Glomerular endothelial cell (primary cell): ENCODE data around the gene FCMR. TPM values are rescaled to one million over a fixed set of nuclear protein-coding genes. Genes with fewer than 3 reads are reported as not detected.

Experiments
- DNase-seq: peaks from one replicate; pipeline ENCODE4 v3.0.0-alpha.2; 2011; ENCODE audit warnings: low read depth, low spot score; ENCODE audit errors: extremely low read depth
- total RNA-seq: library from RNA; depleted of rRNA; stranded (reverse); fragments of >200 nt; gene quantifications from 2 replicates; pipeline ENCODE4 v1.2.3, GENCODE V29; 2015

Gene FCMR
- total RNA-seq, 1 donor from 2014 or later = 1.1 TPM

- DNase-seq = no peak
Measured at GRCh38 chr1:206903687-206904086, 18.1 kb downstream of the FCMR start.

DNA sequence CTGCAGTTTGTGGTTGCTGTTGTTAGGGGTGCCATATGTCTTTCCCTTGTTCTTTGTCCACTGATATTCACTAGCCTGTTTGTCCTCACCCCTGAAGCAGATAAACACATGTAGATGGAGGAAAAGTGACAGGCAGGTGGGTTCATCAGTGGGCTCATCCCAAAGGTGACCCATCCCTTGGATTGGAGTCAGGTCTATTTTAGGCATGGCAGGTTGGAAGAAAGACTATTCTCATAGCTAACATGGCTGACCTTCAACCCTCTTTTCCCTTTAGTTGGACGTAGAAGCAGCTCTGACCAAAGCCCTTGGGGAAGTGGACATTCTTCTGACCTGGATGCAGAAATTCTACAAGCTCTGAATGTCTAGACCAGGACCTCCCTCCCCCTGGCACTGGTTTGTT, 19.0 kb downstream of the FCMR start:
- no peak for DNase-seq

DNA sequence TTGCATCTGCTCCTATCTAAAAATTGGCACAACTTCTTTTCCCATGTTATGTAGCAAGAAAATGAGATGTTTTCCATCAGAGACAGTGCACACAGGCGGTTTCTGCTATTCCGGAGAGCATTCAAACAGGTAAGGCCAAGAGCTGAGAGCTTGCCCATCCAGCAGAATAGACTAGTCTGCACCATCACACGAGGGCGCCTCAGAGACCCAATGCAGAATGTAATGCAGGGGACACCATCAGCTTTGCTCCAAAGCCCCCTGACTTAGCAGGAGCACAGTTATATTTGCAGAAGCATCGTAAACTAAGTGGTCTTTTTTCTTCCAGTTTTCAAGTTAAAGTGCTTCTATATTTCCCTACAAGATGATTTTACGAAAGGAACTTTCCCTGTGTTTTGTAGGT, 19.8 kb downstream of the FCMR start:
- DNase-seq = no peak

- no peak for DNase-seq
Measured at GRCh38 chr1:206900149-206900548, 21.6 kb downstream of the FCMR start.

DNA sequence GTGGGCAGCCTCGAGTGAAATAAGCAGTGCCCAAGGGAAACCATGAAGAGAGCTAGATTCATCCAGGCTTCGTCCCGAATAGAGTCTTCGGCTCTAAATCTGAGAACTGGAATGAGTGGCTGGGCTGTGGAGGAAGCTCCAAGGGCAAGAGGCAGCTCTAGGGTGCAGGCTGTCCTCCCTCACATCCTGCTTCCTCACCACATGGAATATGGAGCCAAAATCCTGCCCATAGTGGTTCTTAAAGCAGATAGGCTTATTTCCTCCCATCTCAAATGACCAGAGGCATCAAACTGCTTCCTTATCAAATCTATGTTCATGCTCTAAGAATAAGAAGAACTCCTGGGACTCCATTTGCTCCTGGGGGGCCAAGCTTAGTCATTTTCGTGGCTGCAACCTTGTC, 22.0 kb downstream of the FCMR start:
- DNase-seq = no peak

- DNase-seq = no peak
Measured at GRCh38 chr1:206898915-206899431, 22.8 kb downstream of the FCMR start.

- DNase-seq = no peak
Measured at GRCh38 chr1:206898089-206898914, 23.4 kb downstream of the FCMR start.

- DNase-seq = no peak
Measured at GRCh38 chr1:206897175-206897574, 24.6 kb downstream of the FCMR start, which contains the start of gene IL24. Gene IL24, plus strand, starts transcription at chr1:206897443. Its CDS starts 390 bp downstream, at chr1:206897833.

GRCh38 chr1:206896261-206896660, 25.5 kb downstream of the FCMR start:
- no peak for DNase-seq

GRCh38 chr1:206895837-206896242, 25.9 kb downstream of the FCMR start:
- no peak for DNase-seq

DNA sequence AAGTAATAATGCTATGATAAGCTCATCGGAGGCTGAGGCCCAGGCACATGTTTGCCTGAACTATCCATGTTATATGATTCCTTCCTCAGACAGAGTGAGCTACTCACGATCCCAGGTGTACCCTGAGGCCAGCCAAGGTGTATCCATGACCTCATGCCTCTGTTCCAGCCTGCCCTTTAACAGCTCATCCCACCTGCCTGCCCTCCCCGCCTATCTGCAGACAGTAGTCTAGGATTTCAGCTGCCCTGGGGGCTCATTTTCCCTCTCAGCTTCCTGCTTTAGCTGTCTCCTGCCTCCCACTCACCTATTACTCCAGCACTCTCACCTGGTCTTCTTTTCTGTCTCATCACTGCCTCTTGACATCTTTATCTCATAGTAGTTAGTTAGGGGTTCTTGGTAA, 26.4 kb downstream of the FCMR start:
- DNase-seq = no peak

DNA sequence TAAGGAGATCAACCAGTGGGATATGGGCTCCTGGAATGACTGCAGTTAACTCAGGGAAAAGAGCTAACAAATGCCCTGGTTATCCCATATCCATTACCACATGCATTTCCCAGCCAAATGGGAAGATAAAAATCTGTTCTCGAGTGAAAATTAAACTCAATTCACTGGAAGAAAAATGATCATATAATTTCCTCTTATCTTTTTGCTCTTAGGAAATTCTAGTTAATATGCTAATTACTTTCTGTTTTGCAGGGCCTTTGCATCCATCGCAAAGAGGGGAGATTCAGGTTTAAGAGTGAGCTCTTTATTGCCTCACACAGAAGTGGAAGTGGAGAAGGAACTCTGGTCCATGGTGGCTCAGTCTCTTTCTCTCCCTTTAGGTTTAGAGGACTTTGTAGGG, 28.4 kb downstream of the FCMR start:
- no peak for DNase-seq

DNA sequence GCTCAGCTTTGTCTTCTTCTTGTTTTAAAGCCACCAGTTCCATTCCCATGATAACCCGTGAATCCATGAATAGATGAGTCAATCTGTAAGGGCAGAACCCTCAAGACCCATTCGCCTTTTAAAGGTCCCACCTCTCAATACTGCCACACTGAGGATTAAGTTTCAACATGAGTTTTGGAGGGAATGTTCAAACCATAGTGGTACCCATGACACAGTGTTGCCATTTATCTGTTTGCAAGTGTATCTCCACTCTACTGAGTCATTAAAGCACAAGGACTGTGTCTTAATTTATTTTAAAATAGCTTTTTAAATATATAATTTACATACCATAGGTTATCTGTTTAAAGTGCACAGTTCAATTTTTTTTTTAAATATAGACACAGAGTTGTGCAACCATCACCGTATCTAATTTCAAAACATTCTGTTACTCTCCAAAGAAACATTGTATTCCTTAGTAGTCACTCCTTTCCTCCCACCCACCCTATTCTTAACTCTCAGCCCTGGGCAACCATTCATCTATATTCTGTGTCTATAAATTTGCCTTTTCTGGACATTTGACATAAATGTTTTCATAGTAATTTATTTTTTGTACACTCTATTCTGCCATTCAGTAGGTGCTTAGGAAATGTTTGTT, 29.3 kb downstream of the FCMR start:
- no peak for DNase-seq

DNA sequence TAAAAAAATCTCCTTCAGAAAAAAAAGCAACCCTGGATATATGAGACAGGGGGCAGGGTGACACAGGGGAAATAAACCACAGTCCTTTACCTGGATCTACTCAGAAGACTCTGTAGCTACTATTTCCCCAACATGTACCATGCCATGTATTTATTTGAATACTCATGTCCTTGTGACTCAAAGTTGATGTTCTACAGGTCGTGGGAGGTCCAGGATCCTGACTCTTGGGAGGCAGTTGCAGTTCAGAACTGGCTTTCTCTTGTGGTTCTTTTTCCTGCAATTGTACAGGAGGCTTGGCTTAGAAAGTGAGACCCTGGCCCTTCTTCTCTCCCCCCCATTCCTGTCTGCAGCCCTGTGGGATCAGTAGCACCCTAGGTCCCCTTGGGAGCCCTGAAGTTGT, 30.3 kb downstream of the FCMR start:
- DNase-seq = no peak

GRCh38 chr1:206890125-206891060, 31.3 kb downstream of the FCMR start:
- DNase-seq = no peak

- no peak for DNase-seq
Measured at GRCh38 chr1:206887701-206888100, 34.0 kb downstream of the FCMR start.

DNA sequence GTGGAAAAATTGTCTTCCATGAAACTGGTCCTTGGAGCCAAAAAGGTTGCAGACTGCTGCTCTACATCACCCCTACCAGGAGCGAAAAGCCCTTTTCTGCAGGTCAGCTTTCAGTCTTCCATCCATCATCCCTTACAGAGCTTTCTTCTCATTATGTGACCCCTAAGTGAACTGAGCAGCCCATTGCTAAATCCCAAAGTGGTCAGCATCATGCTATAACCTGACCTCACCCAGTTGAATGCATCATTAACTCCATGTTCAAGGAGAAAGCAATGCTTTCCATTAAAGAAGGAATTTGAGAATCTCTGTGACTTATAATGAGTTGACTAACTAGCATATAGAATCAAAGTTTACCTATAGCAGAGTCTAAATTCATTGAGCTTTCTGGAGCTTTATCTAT, 34.9 kb downstream of the FCMR start:
- no peak for DNase-seq

GRCh38 chr1:206885341-206886060, 36.2 kb downstream of the FCMR start:
- DNase-seq = no peak

DNA sequence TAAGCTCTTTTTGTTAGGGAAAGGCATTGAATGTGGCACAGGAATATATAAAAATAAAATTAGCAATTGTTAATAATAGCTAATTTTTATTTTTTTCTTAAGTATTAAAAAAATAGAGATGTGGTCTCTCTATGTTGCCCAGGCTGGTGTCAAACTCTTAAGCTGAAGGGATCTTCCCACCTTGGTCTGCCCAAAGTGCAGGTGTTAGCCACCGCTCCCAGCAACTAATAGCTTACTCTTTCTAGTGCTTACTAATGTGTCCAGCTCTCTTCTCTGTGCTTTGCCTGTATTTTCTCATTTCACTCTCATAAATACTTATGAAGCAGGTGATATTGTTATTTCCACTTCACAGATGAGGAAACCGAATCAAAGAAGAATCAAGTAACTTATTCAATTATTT, 37.9 kb downstream of the FCMR start:
- DNase-seq = no peak

DNA sequence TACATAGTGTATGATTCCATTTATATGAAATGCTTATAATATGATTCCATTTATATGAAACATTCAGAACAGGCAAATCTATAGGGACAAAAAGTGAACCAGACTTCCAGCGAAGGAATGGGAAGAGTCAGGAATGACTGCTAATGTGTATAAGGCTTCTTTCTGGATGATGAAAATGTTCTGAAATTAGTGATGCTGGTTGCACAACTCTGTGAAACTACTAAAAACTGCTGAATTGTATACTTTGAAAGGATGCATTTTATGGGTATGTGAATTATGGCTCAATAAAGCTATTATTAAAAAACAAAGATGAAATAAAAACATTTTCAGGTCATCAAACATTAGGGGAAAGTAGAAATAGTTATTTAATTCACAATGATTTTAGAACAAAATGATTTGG, 38.6 kb downstream of the FCMR start:
- DNase-seq = no peak
